Sigmoid colon (tissue), 4 donors: ENCODE results near the gene PRDM16.

Experiments
- CTCF ChIP-seq, 4 experiments: fragments of 450-650 bp in 3 of 4; fragments of 200-600 bp in 1 of 4; IDR thresholded peaks; one replicate each; pipeline ENCODE4 v1.5.1; 2016 to 2019; ENCODE audit warnings: antibody characterized with exemption in 4 of 4, mild to moderate bottlenecking in 3 of 4, moderate library complexity in 2 of 4
- EP300 ChIP-seq, 4 donors: sonication (generic); formaldehyde crosslinking; IDR thresholded peaks; one replicate each; pipeline ENCODE4 v1.6.1; 2017; ENCODE audit warnings: antibody characterized with exemption in 4 of 4
- POLR2A ChIP-seq, 2 donors: fragments of 450-650 bp; IDR thresholded peaks; one replicate each; pipeline ENCODE4 v1.6.1; 2016; ENCODE audit warnings: antibody characterized with exemption in 2 of 2, mild to moderate bottlenecking in 2 of 2, moderate library complexity in 2 of 2
- POLR2AphosphoS5 ChIP-seq, 4 donors: sonication (generic); formaldehyde crosslinking; IDR thresholded peaks; one replicate each; pipeline ENCODE4 v1.6.1; 2017; ENCODE audit warnings: antibody characterized with exemption in 4 of 4

DNA sequence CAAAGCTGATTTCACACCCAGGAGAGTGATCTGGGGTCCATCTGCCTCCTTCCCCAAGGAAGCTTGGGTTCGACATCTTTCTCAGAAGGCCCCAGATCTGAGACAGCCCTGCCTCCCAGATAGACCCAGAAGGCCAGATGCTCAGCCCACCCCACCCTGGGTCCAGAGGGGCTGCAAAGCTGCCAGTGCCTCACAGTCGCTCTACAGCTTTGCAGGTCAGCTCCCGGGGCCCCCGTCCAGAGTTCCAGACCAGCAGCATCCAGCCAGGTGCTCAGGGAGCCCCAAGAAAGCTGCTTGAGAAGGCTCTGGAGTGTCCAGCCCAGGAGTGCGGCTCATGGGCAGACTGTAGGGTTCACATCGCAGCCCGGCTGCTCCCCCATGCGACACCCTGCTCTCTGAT, 242.7 kb downstream of the PRDM16 start:
- TF ChIP-seq CTCF (IDR thresholded peaks at IDR 0.05) (no peak), POLR2AphosphoS5 (IDR thresholded peaks at IDR 0.05) (no peak), POLR2A (IDR thresholded peaks at IDR 0.05) (no peak), EP300 (IDR thresholded peaks at IDR 0.05) (no peak)
